CD4-positive, alpha-beta T cell (primary cell): ENCODE results near the gene RGS18. TPM values are rescaled to one million over a fixed set of nuclear protein-coding genes. Genes with fewer than 3 reads are reported as not detected.
A peak's percentile ranks its signal among the peaks of the same experiment; 100 is the strongest.
"Not testable (repeated sequence)": the region's sequence is repeated elsewhere in the genome, so short reads cannot be mapped to it uniquely, and the experiment has no call there.

Source experiments
- ATAC-seq: fragments of 200-7000 bp; cut with Tn5 transposase; one replicate; pipeline ENCODE4 v1.10.0; 2022; ENCODE audit warnings: mild to moderate bottlenecking; ENCODE audit not compliant: poor library complexity
- CTCF ChIA-PET: fragments of 350-600 bp; sonication (Branson Sonifier 250); formaldehyde crosslinking; loops from one replicate; lab custom pipeline; 2021; ENCODE audit warnings: antibody characterized with exemption, inconsistent platforms; lab: Charles Lee
- POLR2A ChIA-PET: fragments of 350-600 bp; sonication (Branson Sonifier 250); formaldehyde crosslinking; loops from one replicate; lab custom pipeline; 2021; ENCODE audit warnings: antibody characterized with exemption, inconsistent platforms; lab: Charles Lee
- DNase-seq, 14 experiments: peaks; one replicate each; pipeline ENCODE4 v3.0.0-alpha.2; 2013 to 2020; ENCODE audit warnings: mixed read lengths in 2 of 14
- H3K27ac ChIP-seq, 2 donors: one replicate each; pipeline versions ENCODE4 v1.5.1 to v1.7.0; 2013; ENCODE audit warnings: low read length in 2 of 2, low read depth in 1 of 2, mild to moderate bottlenecking in 1 of 2
- H3K27me3 ChIP-seq, 2 experiments: 1 replicate in 1 of 2; 2 replicates in 1 of 2; pipeline versions ENCODE4 v1.6.1 to v1.7.0; 2013; ENCODE audit warnings: low read length in 2 of 2, control low read depth in 1 of 2, mild to moderate bottlenecking in 1 of 2, moderate library complexity in 1 of 2; ENCODE audit not compliant: insufficient read depth in 2 of 2, control insufficient read depth in 1 of 2
- H3K36me3 ChIP-seq: one replicate; pipeline ENCODE4 v1.6.1; 2013; ENCODE audit warnings: low read length, control low read depth; ENCODE audit not compliant: insufficient read depth
- H3K4me1 ChIP-seq: one replicate; pipeline ENCODE4 v1.6.1; 2013; ENCODE audit warnings: low read length, control low read depth; ENCODE audit not compliant: insufficient read depth
- H3K4me3 ChIP-seq: one replicate; pipeline ENCODE4 v1.5.1; 2013; ENCODE audit warnings: mild to moderate bottlenecking, low read length, moderate library complexity
- H3K9me3 ChIP-seq, 2 experiments: 1 replicate in 1 of 2; 2 replicates in 1 of 2; pipeline versions ENCODE4 v1.6.1 to v1.7.0; 2013; ENCODE audit warnings: low read length in 2 of 2, mild to moderate bottlenecking in 2 of 2, control low read depth in 1 of 2, moderate library complexity in 1 of 2; ENCODE audit not compliant: control insufficient read depth in 1 of 2, insufficient read depth in 1 of 2
- H3K27ac Mint-ChIP-seq: one replicate; pipeline ENCODE4 v1.8.0; 2020; ENCODE audit warnings: mixed read lengths
- H3K27me3 Mint-ChIP-seq: one replicate; pipeline ENCODE4 v1.8.0; 2021; ENCODE audit warnings: mixed read lengths
- H3K36me3 Mint-ChIP-seq: one replicate; pipeline ENCODE4 v1.8.0; 2021; ENCODE audit warnings: low read depth, mixed read lengths
- H3K4me1 Mint-ChIP-seq: one replicate; pipeline ENCODE4 v1.8.0; 2021; ENCODE audit warnings: low read depth, mixed read lengths
- H3K4me3 Mint-ChIP-seq: one replicate; pipeline ENCODE4 v1.8.0; 2020; ENCODE audit warnings: mild to moderate bottlenecking, mixed read lengths
- H3K9me3 Mint-ChIP-seq: one replicate; pipeline ENCODE4 v1.8.0; 2020; ENCODE audit warnings: mixed read lengths
- intact Hi-C, 2 experiments: fragments of 100-400 bp; cut with DNase I in 1 of 2; cut with micrococcal nuclease in 1 of 2; formaldehyde crosslinking; loops; one replicate each; pipeline versions ENCODE4 v1.15.1 to v1.9.0; 2023 to 2025; cut with DNase I, micrococcal nuclease
- total RNA-seq, 174 experiments: library from RNA in 2 of 174; stranded (reverse) in 2 of 174; gene quantifications; one replicate each; pipeline ENCODE4 v1.2.3 and lab custom pipeline; 2021 to 2026
- TF ChIP-seq, protein P1 (sequence below): fragments of 200-600 bp; IDR thresholded peaks from one replicate; pipeline ENCODE4 v1.8.0; 2022; ENCODE audit warnings: antibody characterized with exemption, mild to moderate bottlenecking

RGS18 gene
- total RNA-seq, 2 experiments from 2014 or later, result 0.22 to 0.95 TPM

DNA sequence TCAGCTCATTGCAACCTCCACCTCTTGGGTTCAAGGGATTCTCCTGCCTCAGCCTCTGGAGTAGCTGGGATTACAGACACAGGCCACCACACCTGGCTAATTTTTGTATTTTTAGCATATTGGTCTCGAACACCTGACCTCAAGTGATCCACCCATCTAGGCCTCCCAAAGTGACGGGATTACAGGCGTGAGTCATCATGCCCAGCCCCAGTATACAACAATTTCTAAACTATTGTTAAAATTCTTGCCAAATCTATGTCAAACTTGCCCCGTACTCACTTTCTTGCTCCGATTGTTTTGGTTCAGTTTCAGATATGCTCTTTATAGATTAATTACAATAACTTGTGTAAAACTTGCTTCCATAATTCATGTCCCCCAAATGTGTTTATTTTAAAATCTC lies 4.1 kb downstream of the RGS18 start:
- ATAC-seq (no peak), DNase-seq (peak in 2 of 14 experiments; percentile 13 to 17)
- Mint-ChIP-seq H3K27me3 (no peaks in the 10 kb centered on the region), H3K27ac (no peak overlapping the region), H3K4me3 (no peak overlapping the region), H3K9me3 (no peaks in the 10 kb centered on the region), H3K4me1 (no peaks in the 10 kb centered on the region), H3K36me3 (no peaks in the 10 kb centered on the region)
- Histone ChIP-seq H3K4me3 (no peak overlapping the region), H3K27ac (no peak overlapping the region), H3K9me3 (peaks cover 0 to 6% of the 10 kb centered on the region in 2 experiments), H3K27me3 (no peaks in the 10 kb centered on the region), H3K36me3 (no peaks in the 10 kb centered on the region), H3K4me1 (no peaks in the 10 kb centered on the region)
- TF ChIP-seq, protein P1, sequence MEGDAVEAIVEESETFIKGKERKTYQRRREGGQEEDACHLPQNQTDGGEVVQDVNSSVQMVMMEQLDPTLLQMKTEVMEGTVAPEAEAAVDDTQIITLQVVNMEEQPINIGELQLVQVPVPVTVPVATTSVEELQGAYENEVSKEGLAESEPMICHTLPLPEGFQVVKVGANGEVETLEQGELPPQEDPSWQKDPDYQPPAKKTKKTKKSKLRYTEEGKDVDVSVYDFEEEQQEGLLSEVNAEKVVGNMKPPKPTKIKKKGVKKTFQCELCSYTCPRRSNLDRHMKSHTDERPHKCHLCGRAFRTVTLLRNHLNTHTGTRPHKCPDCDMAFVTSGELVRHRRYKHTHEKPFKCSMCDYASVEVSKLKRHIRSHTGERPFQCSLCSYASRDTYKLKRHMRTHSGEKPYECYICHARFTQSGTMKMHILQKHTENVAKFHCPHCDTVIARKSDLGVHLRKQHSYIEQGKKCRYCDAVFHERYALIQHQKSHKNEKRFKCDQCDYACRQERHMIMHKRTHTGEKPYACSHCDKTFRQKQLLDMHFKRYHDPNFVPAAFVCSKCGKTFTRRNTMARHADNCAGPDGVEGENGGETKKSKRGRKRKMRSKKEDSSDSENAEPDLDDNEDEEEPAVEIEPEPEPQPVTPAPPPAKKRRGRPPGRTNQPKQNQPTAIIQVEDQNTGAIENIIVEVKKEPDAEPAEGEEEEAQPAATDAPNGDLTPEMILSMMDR, result no peak
- intact Hi-C loops, result no loop called here
- POLR2A ChIA-PET, result no interaction called here
- CTCF ChIA-PET, result no interaction called here

DNA sequence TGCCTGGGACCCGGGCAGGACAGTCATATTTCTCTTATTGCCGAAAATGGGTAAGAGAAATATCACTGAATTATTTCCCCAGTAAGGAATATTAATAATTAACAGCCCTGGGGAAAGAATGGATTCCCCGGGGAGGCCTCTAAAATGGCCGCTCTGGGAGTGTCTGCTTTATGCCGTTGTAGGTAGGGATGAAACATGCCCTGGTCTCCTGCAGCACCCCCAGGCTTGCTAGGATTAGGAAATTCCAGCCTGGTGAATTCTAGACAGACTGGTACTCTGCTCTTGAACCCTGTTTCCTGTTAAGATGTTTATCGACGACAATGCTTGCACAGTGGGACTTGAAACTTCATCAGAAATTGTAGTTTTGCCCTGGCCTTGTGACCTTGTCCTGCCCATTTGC lies 6.7 kb downstream of the RGS18 start:
- H3K4me3 Mint-ChIP-seq, H3K27me3 ChIP-seq, H3K9me3 ChIP-seq, DNase-seq, H3K27me3 Mint-ChIP-seq, H3K4me3 ChIP-seq, CTCF ChIA-PET, H3K27ac Mint-ChIP-seq, H3K4me1 Mint-ChIP-seq, H3K27ac ChIP-seq, ATAC-seq, H3K36me3 Mint-ChIP-seq, H3K36me3 ChIP-seq, POLR2A ChIA-PET, H3K9me3 Mint-ChIP-seq, intact Hi-C loops, H3K4me1 ChIP-seq: not testable (repeated sequence)

DNA sequence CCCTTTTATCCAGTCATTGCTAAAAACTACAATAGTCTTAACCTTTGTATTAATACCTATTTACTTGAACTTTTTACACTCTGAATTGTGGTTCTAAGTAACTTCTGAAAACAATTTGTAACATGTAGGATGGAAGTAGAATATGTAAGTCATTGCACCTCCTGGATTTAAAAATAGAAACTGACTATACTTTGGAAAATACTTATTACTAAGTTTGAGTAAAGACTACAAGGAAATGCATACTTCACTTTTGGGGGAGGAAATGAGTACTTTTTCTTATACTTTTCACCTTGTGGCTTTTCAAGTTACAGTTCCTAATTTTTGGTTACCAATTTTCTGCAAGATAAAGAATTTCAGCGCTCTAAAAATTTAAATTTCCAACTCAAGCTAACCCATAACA lies 8.7 kb downstream of the RGS18 start:
- no peak overlapping the region for H3K4me3 Mint-ChIP-seq
- no peaks in the 10 kb centered on the region for H3K4me1 ChIP-seq
- intact Hi-C loops, result no loop called here
- TF ChIP-seq, protein P1, result no peak
- ChIA-PET CTCF (no interaction called here), POLR2A (no interaction called here)
- ATAC-seq (no peak), DNase-seq (no peak)
- H3K36me3 Mint-ChIP-seq, result no peaks in the 10 kb centered on the region
- no peaks in the 10 kb centered on the region for H3K36me3 ChIP-seq
- H3K27ac Mint-ChIP-seq, result no peak overlapping the region
- no peaks in the 10 kb centered on the region for H3K4me1 Mint-ChIP-seq
- no peaks in the 10 kb centered on the region for H3K9me3 Mint-ChIP-seq
- H3K27me3 ChIP-seq, result no peaks in the 10 kb centered on the region
- no peak overlapping the region for H3K4me3 ChIP-seq
- H3K27me3 Mint-ChIP-seq, result no peaks in the 10 kb centered on the region
- H3K9me3 ChIP-seq, result peaks cover 0 to 6% of the 10 kb centered on the region in 2 experiments
- H3K27ac ChIP-seq, result no peak overlapping the region

DNA sequence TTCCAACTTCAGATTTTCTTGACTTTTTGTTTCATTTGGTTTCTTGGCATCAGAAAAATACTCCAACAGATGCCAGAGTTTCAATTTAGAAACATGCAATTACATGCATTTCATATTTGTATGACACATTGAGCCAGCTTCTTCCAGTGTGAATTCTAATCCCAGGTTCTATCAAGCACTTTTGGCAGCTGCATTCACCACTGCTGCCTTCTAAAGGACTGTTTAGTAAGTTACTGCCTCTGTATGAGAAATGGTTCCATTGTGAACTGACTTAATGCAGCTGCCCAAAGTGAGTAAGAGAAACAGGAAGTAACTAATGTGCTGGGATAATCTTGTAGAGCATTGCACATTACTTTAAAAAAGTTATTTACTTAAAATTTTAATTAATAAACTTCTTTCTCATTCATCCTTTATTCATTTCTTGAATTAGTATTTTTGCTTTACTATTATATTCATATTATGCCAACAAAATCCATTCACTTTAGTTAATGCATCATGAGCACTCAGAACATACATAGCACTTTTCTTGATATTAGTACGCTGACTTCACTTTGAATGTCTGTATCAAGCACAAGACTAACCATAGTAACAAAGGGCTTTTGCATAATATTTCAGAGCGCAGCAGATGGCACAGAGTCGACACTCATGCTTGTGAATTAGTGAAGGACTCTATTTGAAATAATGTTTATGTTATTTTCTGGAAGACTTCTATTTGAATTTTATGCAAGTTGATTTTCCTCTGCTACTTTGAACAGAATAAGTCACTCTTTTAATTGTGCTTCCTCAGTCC lies 9.8 kb downstream of the RGS18 start:
- Histone ChIP-seq H3K27me3 (no peaks in the 10 kb centered on the region), H3K36me3 (no peaks in the 10 kb centered on the region), H3K9me3 (peaks cover 0 to 6% of the 10 kb centered on the region in 2 experiments), H3K4me3 (no peak overlapping the region), H3K27ac (no peak overlapping the region), H3K4me1 (no peaks in the 10 kb centered on the region)
- TF ChIP-seq, protein P1, result no peak
- Mint-ChIP-seq H3K4me1 (no peaks in the 10 kb centered on the region), H3K27me3 (no peaks in the 10 kb centered on the region), H3K9me3 (no peaks in the 10 kb centered on the region), H3K4me3 (no peak overlapping the region), H3K27ac (no peak overlapping the region), H3K36me3 (no peaks in the 10 kb centered on the region)
- intact Hi-C loops, result no loop called here
- ATAC-seq (no peak), DNase-seq (peak in 2 of 14 experiments; percentile 7 to 13)
- ChIA-PET CTCF (no interaction called here), POLR2A (no interaction called here)
